GM13977 (cell line): Measurements from ENCODE around the gene NAA16.
"Not testable (repeated sequence)": the region's sequence is repeated elsewhere in the genome, so short reads cannot be mapped to it uniquely, and the experiment has no call there.

Experiments used
- DNase-seq: peaks from one replicate; pipeline ENCODE4 v3.0.0; 2012; ENCODE audit warnings: low spot score
- CTCF ChIP-seq: IDR thresholded peaks from 2 replicates; pipeline ENCODE4 v1.5.1; 2012; ENCODE audit warnings: mild to moderate bottlenecking, control low read depth; ENCODE audit not compliant: insufficient read depth; ENCODE audit errors: extremely low read depth, missing control alignments
- in situ Hi-C: fragments of 300-500 bp; cut with MboI; formaldehyde crosslinking; loops from one replicate; pipeline ENCODE4 v1.12.0; 2022; ENCODE audit warnings: low sequenced_read_pairs, low pct_unique_long_range_greater_than_20kb, mixed read lengths, inconsistent platforms; ENCODE audit not compliant: unreplicated experiment

Gene NAA16

GRCh38 chr13:41274881-41275280, 36.2 kb upstream of the NAA16 start:
- DNase-seq, result no peak
- in situ Hi-C loops, result no loop called here
- no peak for TF ChIP-seq CTCF

GRCh38 chr13:41276824-41277223, 34.2 kb upstream of the NAA16 start:
- no peak for DNase-seq
- TF ChIP-seq CTCF, result no peak
- in situ Hi-C loops, result no loop called here

- in situ Hi-C loops, DNase-seq: not testable (repeated sequence)
These were observed 31.9 kb upstream of the NAA16 start for GRCh38 chr13:41279156-41279555.

- DNase-seq, result no peak
- in situ Hi-C loops, result no loop called here
- TF ChIP-seq CTCF, result no peak
These were observed 28.9 kb upstream of the NAA16 start for GRCh38 chr13:41282129-41282571.

GRCh38 chr13:41284512-41285288, 26.4 kb upstream of the NAA16 start:
- in situ Hi-C loops, result no loop called here
- no peak for DNase-seq
- no peak for TF ChIP-seq CTCF

GRCh38 chr13:41286370-41286769, 24.7 kb upstream of the NAA16 start:
- DNase-seq, result no peak
- TF ChIP-seq CTCF, result no peak
- in situ Hi-C loops, result no loop called here

GRCh38 chr13:41289463-41289881, 21.6 kb upstream of the NAA16 start:
- no peak for TF ChIP-seq CTCF
- no peak for DNase-seq
- in situ Hi-C loops, result no loop called here
